Neuronal stem cell (in vitro differentiated cells): ENCODE measurements around the gene FCHO2.

Experiments
- DNase-seq: peaks from one replicate; pipeline ENCODE4 v3.0.0-alpha.2; 2013; ENCODE audit warnings: low spot score
- H2AFZ ChIP-seq: one replicate; pipeline ENCODE4 v1.6.1; 2013; ENCODE audit warnings: mild to moderate bottlenecking, low read length, inconsistent platforms
- H2AK5ac ChIP-seq: 2 replicates; pipeline ENCODE4 v1.6.1; 2013; ENCODE audit warnings: low read depth, mild to moderate bottlenecking, inconsistent platforms, low read length, moderate library complexity, mixed read lengths
- H2BK120ac ChIP-seq: 2 replicates; pipeline ENCODE4 v1.6.1; 2013; ENCODE audit warnings: low read depth, mild to moderate bottlenecking, inconsistent platforms, low read length, moderate library complexity, mixed read lengths
- H2BK12ac ChIP-seq: one replicate; pipeline ENCODE4 v1.6.1; 2013; ENCODE audit warnings: low read length, inconsistent platforms
- H2BK15ac ChIP-seq: 2 replicates; pipeline ENCODE4 v1.6.1; 2013; ENCODE audit warnings: mild to moderate bottlenecking, low read length, inconsistent platforms, mixed read lengths
- H2BK5ac ChIP-seq: one replicate; pipeline ENCODE4 v1.6.1; 2013; ENCODE audit warnings: inconsistent platforms, mild to moderate bottlenecking, low read length, moderate library complexity
- H3K14ac ChIP-seq: one replicate; pipeline ENCODE4 v1.6.1; 2013; ENCODE audit warnings: low read length, inconsistent platforms
- H3K18ac ChIP-seq: 2 replicates; pipeline ENCODE4 v1.6.1; 2013; ENCODE audit warnings: low read length, inconsistent platforms
- H3K23ac ChIP-seq: 2 replicates; pipeline ENCODE4 v1.6.1; 2013; ENCODE audit warnings: low read depth, mild to moderate bottlenecking, mixed read lengths, low read length, inconsistent platforms; ENCODE audit not compliant: poor library complexity
- H3K27ac ChIP-seq: replicated peaks from 3 replicates; pipeline ENCODE4 v1.5.1; 2013; ENCODE audit warnings: low read length, inconsistent platforms
- H3K27me3 ChIP-seq, 3 experiments: 2 replicates each; pipeline ENCODE4 v1.6.1; 2013; ENCODE audit warnings: low read length in 3 of 3, mild to moderate bottlenecking in 2 of 3, inconsistent platforms in 1 of 3, low read depth in 1 of 3, mixed read lengths in 1 of 3, moderate library complexity in 1 of 3; ENCODE audit not compliant: control insufficient read depth in 3 of 3, insufficient read depth in 3 of 3
- H3K36me3 ChIP-seq, 2 donors: replicated peaks in 1 of 2; 2 replicates each; pipeline ENCODE4 v1.6.1; 2013; ENCODE audit warnings: low read length in 2 of 2; ENCODE audit not compliant: control insufficient read depth in 2 of 2, insufficient read depth in 2 of 2
- H3K4ac ChIP-seq: 2 replicates; pipeline ENCODE4 v1.6.1; 2013; ENCODE audit warnings: inconsistent platforms, mild to moderate bottlenecking, low read length, moderate library complexity
- H3K4me1 ChIP-seq, 2 donors: 1 replicate in 1 of 2; 2 replicates in 1 of 2; pipeline ENCODE4 v1.6.1; 2013; ENCODE audit warnings: low read length in 2 of 2, low read depth in 1 of 2; ENCODE audit not compliant: control insufficient read depth in 2 of 2, insufficient read depth in 1 of 2
- H3K4me2 ChIP-seq: one replicate; pipeline ENCODE4 v1.6.1; 2013; ENCODE audit warnings: mild to moderate bottlenecking, low read length, inconsistent platforms; ENCODE audit not compliant: insufficient read depth, poor library complexity, severe bottlenecking
- H3K4me3 ChIP-seq, 2 donors: 2 replicates each; pipeline ENCODE4 v1.5.1; 2013; ENCODE audit warnings: low read length in 2 of 2, mild to moderate bottlenecking in 2 of 2, inconsistent platforms in 1 of 2, moderate library complexity in 1 of 2
- H3K79me1 ChIP-seq: one replicate; pipeline ENCODE4 v1.6.1; 2013; ENCODE audit warnings: low read depth, mild to moderate bottlenecking, inconsistent platforms, low read length, moderate library complexity
- H3K9ac ChIP-seq: one replicate; pipeline ENCODE4 v1.6.1; 2013; ENCODE audit warnings: mild to moderate bottlenecking, low read depth, low read length, inconsistent platforms; ENCODE audit not compliant: poor library complexity
- H3K9me3 ChIP-seq, 2 donors: replicated peaks in 1 of 2; 2 replicates each; pipeline versions ENCODE3 to v1.6.1; 2013; ENCODE audit warnings: low read length in 2 of 2, mild to moderate bottlenecking in 2 of 2, inconsistent platforms in 1 of 2, low read depth in 1 of 2, mixed read lengths in 1 of 2, moderate library complexity in 1 of 2; ENCODE audit not compliant: control insufficient read depth in 2 of 2, insufficient read depth in 1 of 2
- H4K8ac ChIP-seq: one replicate; pipeline ENCODE4 v1.6.1; 2013; ENCODE audit warnings: low read depth, mild to moderate bottlenecking, inconsistent platforms, low read length, moderate library complexity
- H4K91ac ChIP-seq: one replicate; pipeline ENCODE4 v1.6.1; 2013; ENCODE audit warnings: low read length, low read depth, mild to moderate bottlenecking, inconsistent platforms; ENCODE audit not compliant: poor library complexity
- WGBS, 2 donors: extraction: QIAGEN DNeasy Blood & Tissue Kit; methylation state at CpG; one replicate each; pipeline ENCODE4 v1.1.7; 2013; ENCODE audit warnings: missing lambda C conversion rate in 2 of 2, mixed read lengths in 1 of 2; ENCODE audit not compliant: insufficient read length in 2 of 2, insufficient replicate concordance in 1 of 2; ENCODE audit errors: extremely low coverage in 2 of 2; 5-methylcytosine and 5-hydroxymethylcytosine counted together

FCHO2 gene

GRCh38 chr5:72949481-72949880, 6.4 kb upstream of the FCHO2 start:
- H2BK15ac ChIP-seq: no peak overlapping the region
- no peak overlapping the region for H3K4ac ChIP-seq
- no peak overlapping the region for H3K4me2 ChIP-seq
- H3K18ac ChIP-seq: no peak overlapping the region
- no peak overlapping the region for H2AFZ ChIP-seq
- no peaks in the 10 kb centered on the region for H3K36me3 ChIP-seq
- H3K79me1 ChIP-seq: no peaks in the 10 kb centered on the region
- no peak overlapping the region for H3K9ac ChIP-seq
- H3K4me1 ChIP-seq: no peaks in the 10 kb centered on the region
- no peak overlapping the region for H4K8ac ChIP-seq
- DNase-seq: no peak
- no peak overlapping the region for H2BK120ac ChIP-seq
- H2AK5ac ChIP-seq: no peak overlapping the region
- H3K4me3 ChIP-seq: no peak overlapping the region
- no peak overlapping the region for H2BK5ac ChIP-seq
- no peak overlapping the region for H3K14ac ChIP-seq
- H3K27ac ChIP-seq: no peak overlapping the region
- H3K23ac ChIP-seq: no peak overlapping the region
- no peaks in the 10 kb centered on the region for H3K9me3 ChIP-seq
- H4K91ac ChIP-seq: no peak overlapping the region
- H2BK12ac ChIP-seq: no peak overlapping the region
- H3K27me3 ChIP-seq: no peaks in the 10 kb centered on the region

- Histone ChIP-seq H2BK12ac (no peak overlapping the region), H2BK120ac (no peak overlapping the region), H2AK5ac (no peak overlapping the region), H4K8ac (no peak overlapping the region), H3K4ac (no peak overlapping the region), H2BK5ac (no peak overlapping the region), H2BK15ac (no peak overlapping the region), H2AFZ (no peak overlapping the region), H3K9ac (no peak overlapping the region), H3K9me3 (no peaks in the 10 kb centered on the region), H3K23ac (no peak overlapping the region), H3K79me1 (peaks cover 2% of the 10 kb centered on the region), H3K27ac (no peak overlapping the region), H3K14ac (no peak overlapping the region), H3K18ac (no peak overlapping the region), H3K4me3 (no peak overlapping the region), H4K91ac (no peak overlapping the region), H3K4me1 (peaks cover 0 to 2% of the 10 kb centered on the region in 2 donors), H3K36me3 (no peaks in the 10 kb centered on the region), H3K4me2 (no peak overlapping the region), H3K27me3 (no peaks in the 10 kb centered on the region)
- no peak for DNase-seq
- no CpG with 5 or more reads among the region's 7 CpGs for WGBS, 2 donors
Measured at GRCh38 chr5:72951671-72952468, 4.0 kb upstream of the FCHO2 start.

GRCh38 chr5:72954389-72954788, 1.5 kb upstream of the FCHO2 start:
- Histone ChIP-seq H3K9me3 (peaks cover 0 to 19% of the 10 kb centered on the region in 2 donors), H2BK5ac (no peak overlapping the region), H3K14ac (no peak overlapping the region), H3K4me1 (peaks cover 0 to 2% of the 10 kb centered on the region in 2 donors), H3K23ac (no peak overlapping the region), H3K18ac (no peak overlapping the region), H2BK15ac (no peak overlapping the region), H3K4me3 (no peak overlapping the region), H3K27me3 (no peaks in the 10 kb centered on the region), H3K36me3 (no peaks in the 10 kb centered on the region), H3K4me2 (no peak overlapping the region), H4K91ac (no peak overlapping the region), H3K9ac (no peak overlapping the region), H2BK12ac (no peak overlapping the region), H2BK120ac (no peak overlapping the region), H3K4ac (no peak overlapping the region), H2AFZ (no peak overlapping the region), H2AK5ac (no peak overlapping the region), H4K8ac (no peak overlapping the region), H3K79me1 (peaks cover 2% of the 10 kb centered on the region), H3K27ac (no peak overlapping the region)
- no peak for DNase-seq
- no CpG with 5 or more reads among the region's 7 CpGs for WGBS, 2 donors

GRCh38 chr5:72955143-72955767, 586 bp upstream of the FCHO2 start:
- peak overlapping the region; percentile 68 for H2AK5ac ChIP-seq
- no peak overlapping the region for H4K91ac ChIP-seq
- peak overlapping the region; percentile 97 for H2BK15ac ChIP-seq
- H3K4me3 ChIP-seq: peak overlapping the region; percentile 78 to 95
- H3K9me3 ChIP-seq: peaks cover 0 to 24% of the 10 kb centered on the region in 2 donors
- H3K27me3 ChIP-seq: no peaks in the 10 kb centered on the region
- H4K8ac ChIP-seq: peak overlapping the region; percentile 72
- peak overlapping the region; percentile 52 for H2BK120ac ChIP-seq
- H3K27ac ChIP-seq: no peak overlapping the region
- peaks cover 2% of the 10 kb centered on the region for H3K79me1 ChIP-seq
- peak overlapping the region; percentile 0 for H3K9ac ChIP-seq
- H3K14ac ChIP-seq: no peak overlapping the region
- H3K4me1 ChIP-seq: peaks cover 0 to 2% of the 10 kb centered on the region in 2 donors
- no peak for DNase-seq
- H2BK5ac ChIP-seq: no peak overlapping the region
- H3K4ac ChIP-seq: no peak overlapping the region
- no CpG with 5 or more reads among the region's 33 CpGs for WGBS, 2 donors
- H3K36me3 ChIP-seq: peaks cover 0 to 6% of the 10 kb centered on the region in 2 donors
- H3K4me2 ChIP-seq: peak overlapping the region; percentile 78
- H2AFZ ChIP-seq: peak overlapping the region; percentile 99
- H3K18ac ChIP-seq: peak overlapping the region; percentile 93
- H2BK12ac ChIP-seq: no peak overlapping the region
- H3K23ac ChIP-seq: peak overlapping the region; percentile 93
